ENCODE data around the gene HEATR3. TPM values are rescaled to one million over a fixed set of nuclear protein-coding genes. Genes with fewer than 3 reads are reported as not detected.

HEATR3 gene
- total and polyA plus RNA-seq, 9 donors = 11.2 to 19.0 (median 15.2) TPM

GRCh38 chr16:50151322-50151721, 85.6 kb downstream of the HEATR3 start:
- Histone ChIP-seq H3K9me3 (replicated peaks; ENCODE audit: control insufficient read depth, low read depth, low read length) (no peaks in the 10 kb centered on the region), H3K4me1 (ENCODE audit: control insufficient read depth, insufficient read depth, low read length) (peaks cover 14% of the 10 kb centered on the region), H3K27ac (ENCODE audit: low read length) (no peak overlapping the region), H3K36me3 (ENCODE audit: control insufficient read depth, insufficient read depth, low read length) (no peaks in the 10 kb centered on the region), H3K27me3 (ENCODE audit: control insufficient read depth, insufficient read depth, low read length) (no peaks in the 10 kb centered on the region), H3K4me3 (ENCODE audit: low read length) (no peak overlapping the region)
- no peak for DNase-seq
- WGBS (ENCODE audit: insufficient coverage) = 98% methylated on average over 4 of the region's 5 CpGs

GRCh38 chr16:50151756-50152155, 86.0 kb downstream of the HEATR3 start:
- no peak overlapping the region for H3K4me3 ChIP-seq (ENCODE audit: low read length)
- no peaks in the 10 kb centered on the region for H3K27me3 ChIP-seq (ENCODE audit: control insufficient read depth, insufficient read depth, low read length)
- DNase-seq = peak; percentile 16
- peaks cover 16% of the 10 kb centered on the region for H3K4me1 ChIP-seq (ENCODE audit: control insufficient read depth, insufficient read depth, low read length)
- WGBS (ENCODE audit: insufficient coverage) = 87% methylated on average over 4 of the region's 11 CpGs
- H3K9me3 ChIP-seq (replicated peaks; ENCODE audit: control insufficient read depth, low read depth, low read length) = no peaks in the 10 kb centered on the region
- no peak overlapping the region for H3K27ac ChIP-seq (ENCODE audit: low read length)
- H3K36me3 ChIP-seq (ENCODE audit: control insufficient read depth, insufficient read depth, low read length) = no peaks in the 10 kb centered on the region

- no peak for DNase-seq
These were observed 86.6 kb downstream of the HEATR3 start for GRCh38 chr16:50152351-50152806.

GRCh38 chr16:50152807-50153595, 87.2 kb downstream of the HEATR3 start, which contains the start of gene TENT4B:
Gene TENT4B, plus strand, starts transcription at chr16:50153306. Its CDS starts 316 bp downstream, at chr16:50153622.
- Histone ChIP-seq H3K4me3 (ENCODE audit: low read length) (peak within 1 kb of the TSS; percentile 71), H3K27ac (ENCODE audit: low read length) (peak within 1 kb of the TSS; percentile 94), H3K36me3 (ENCODE audit: control insufficient read depth, insufficient read depth, low read length) (no peaks in the 10 kb centered on the region), H3K27me3 (ENCODE audit: control insufficient read depth, insufficient read depth, low read length) (no peaks in the 10 kb centered on the region), H3K9me3 (replicated peaks; ENCODE audit: control insufficient read depth, low read depth, low read length) (no peaks in the 10 kb centered on the region), H3K4me1 (ENCODE audit: control insufficient read depth, insufficient read depth, low read length) (peaks cover 16% of the 10 kb centered on the region)
- peak; percentile 92 for DNase-seq
- WGBS (ENCODE audit: insufficient coverage) = under 1% methylated on average over 75 of the region's 114 CpGs

More at GRCh38 chr16:50152351-50152806, 86.6 kb downstream of the HEATR3 start:
- peak overlapping the region; percentile 94 for H3K27ac ChIP-seq (ENCODE audit: low read length)
- H3K4me3 ChIP-seq (ENCODE audit: low read length) = peak overlapping the region; percentile 71
- 0% methylated on average over 13 of the region's 24 CpGs for WGBS (ENCODE audit: insufficient coverage)
- H3K9me3 ChIP-seq (replicated peaks; ENCODE audit: control insufficient read depth, low read depth, low read length) = no peaks in the 10 kb centered on the region
- no peaks in the 10 kb centered on the region for H3K27me3 ChIP-seq (ENCODE audit: control insufficient read depth, insufficient read depth, low read length)
- H3K36me3 ChIP-seq (ENCODE audit: control insufficient read depth, insufficient read depth, low read length) = no peaks in the 10 kb centered on the region
- peaks cover 16% of the 10 kb centered on the region for H3K4me1 ChIP-seq (ENCODE audit: control insufficient read depth, insufficient read depth, low read length)

- Histone ChIP-seq H3K27ac (ENCODE audit: low read length) (peak overlapping the region; percentile 20), H3K9me3 (replicated peaks; ENCODE audit: control insufficient read depth, low read depth, low read length) (no peaks in the 10 kb centered on the region), H3K36me3 (ENCODE audit: control insufficient read depth, insufficient read depth, low read length) (no peaks in the 10 kb centered on the region), H3K4me1 (ENCODE audit: control insufficient read depth, insufficient read depth, low read length) (peaks cover 16% of the 10 kb centered on the region), H3K4me3 (ENCODE audit: low read length) (peak overlapping the region; percentile 55), H3K27me3 (ENCODE audit: control insufficient read depth, insufficient read depth, low read length) (no peaks in the 10 kb centered on the region)
- peak; percentile 32 for DNase-seq
- 0% methylated on average over 81 of the region's 89 CpGs for WGBS (ENCODE audit: insufficient coverage)
These were observed 88.0 kb downstream of the HEATR3 start for GRCh38 chr16:50153596-50154419.

- Histone ChIP-seq H3K36me3 (ENCODE audit: control insufficient read depth, insufficient read depth, low read length) (no peaks in the 10 kb centered on the region), H3K27me3 (ENCODE audit: control insufficient read depth, insufficient read depth, low read length) (no peaks in the 10 kb centered on the region), H3K4me3 (ENCODE audit: low read length) (peak overlapping the region; percentile 55), H3K27ac (ENCODE audit: low read length) (no peak overlapping the region), H3K4me1 (ENCODE audit: control insufficient read depth, insufficient read depth, low read length) (peaks cover 16% of the 10 kb centered on the region), H3K9me3 (replicated peaks; ENCODE audit: control insufficient read depth, low read depth, low read length) (no peaks in the 10 kb centered on the region)
- WGBS (ENCODE audit: insufficient coverage) = 17% methylated on average over 6 of the region's 10 CpGs
- peak; percentile 42 for DNase-seq
These were observed 88.7 kb downstream of the HEATR3 start for GRCh38 chr16:50154420-50154950.

GRCh38 chr16:50155925-50156324, 90.2 kb downstream of the HEATR3 start:
- Histone ChIP-seq H3K9me3 (replicated peaks; ENCODE audit: control insufficient read depth, low read depth, low read length) (no peaks in the 10 kb centered on the region), H3K4me3 (ENCODE audit: low read length) (peak overlapping the region; percentile 55), H3K27me3 (ENCODE audit: control insufficient read depth, insufficient read depth, low read length) (no peaks in the 10 kb centered on the region), H3K36me3 (ENCODE audit: control insufficient read depth, insufficient read depth, low read length) (no peaks in the 10 kb centered on the region), H3K27ac (ENCODE audit: low read length) (no peak overlapping the region), H3K4me1 (ENCODE audit: control insufficient read depth, insufficient read depth, low read length) (peaks cover 16% of the 10 kb centered on the region)
- DNase-seq = no peak
- WGBS (ENCODE audit: insufficient coverage) = no CpG with 5 or more reads among the region's 1 CpG

Other genes with a start within 250 kb of the HEATR3 start
- gene ZNF423, start 209.9 kb upstream of the HEATR3 start, total RNA-seq = 15.8 TPM
- gene ZNF423, start 209.9 kb upstream of the HEATR3 start, polyA plus RNA-seq (ENCODE audit: insufficient read depth in 1 of 8, insufficient read length in 8 of 8, low replicate concordance in 1 of 8) = 10 to 100 TPM; 22.8 to 30.0 (median 25.7) TPM
- gene CNEP1R1, start 40.7 kb upstream of the HEATR3 start, total RNA-seq = 18.4 TPM
- 10 to 100 TPM; 15.0 to 22.7 (median 18.8) TPM for gene CNEP1R1, start 40.7 kb upstream of the HEATR3 start, polyA plus RNA-seq (ENCODE audit: insufficient read depth in 1 of 8, insufficient read length in 8 of 8, low replicate concordance in 1 of 8)
- gene TENT4B, start 87.3 kb downstream of the HEATR3 start, total RNA-seq = 5.2 TPM
- gene TENT4B, start 87.3 kb downstream of the HEATR3 start, polyA plus RNA-seq (ENCODE audit: insufficient read depth in 1 of 8, insufficient read length in 8 of 8, low replicate concordance in 1 of 8) = 1 to 10 TPM; 5.6 to 7.7 (median 6.0) TPM
- 6.7 TPM for gene ADCY7, start 200.6 kb downstream of the HEATR3 start, total RNA-seq
- 10 to 100 TPM in 1 of 8 donors, 1 to 10 TPM in 7; 6.5 to 11.9 (median 8.1) TPM for gene ADCY7, start 200.6 kb downstream of the HEATR3 start, polyA plus RNA-seq (ENCODE audit: insufficient read depth in 1 of 8, insufficient read length in 8 of 8, low replicate concordance in 1 of 8)

Measured in muscle of leg (tissue), 11 donors.